Parathyroid adenoma (tissue), 2 donors: Measurements from ENCODE around the gene TRAF3.
"Not testable (repeated sequence)": the region's sequence is repeated elsewhere in the genome, so short reads cannot be mapped to it uniquely, and the experiment has no call there.

Source experiments
- H2AFZ ChIP-seq: fragments of 300-600 bp; sonication (generic); one replicate; pipeline ENCODE4 v1.7.0; 2017; ENCODE audit warnings: antibody characterized with exemption, mild to moderate bottlenecking
- H3K27ac ChIP-seq: fragments of 300-600 bp; sonication (generic); one replicate; pipeline ENCODE4 v1.7.0; 2017
- H3K27me3 ChIP-seq: fragments of 300-600 bp; sonication (generic); one replicate; pipeline ENCODE4 v1.7.0; 2017; ENCODE audit warnings: low read length; ENCODE audit not compliant: control insufficient read depth, insufficient read depth
- H3K36me3 ChIP-seq: fragments of 300-600 bp; sonication (generic); one replicate; pipeline ENCODE4 v1.7.0; 2017; ENCODE audit warnings: low read length; ENCODE audit not compliant: control insufficient read depth, insufficient read depth
- H3K4me1 ChIP-seq: fragments of 300-600 bp; sonication (generic); one replicate; pipeline ENCODE4 v1.7.0; 2017; ENCODE audit warnings: control low read depth
- H3K4me2 ChIP-seq: fragments of 300-600 bp; sonication (generic); one replicate; pipeline ENCODE4 v1.7.0; 2017; ENCODE audit warnings: low read length
- H3K4me3 ChIP-seq: fragments of 300-600 bp; sonication (generic); one replicate; pipeline ENCODE4 v1.7.0; 2017; ENCODE audit warnings: low read depth, low read length
- H3K79me2 ChIP-seq: fragments of 300-600 bp; sonication (generic); one replicate; pipeline ENCODE4 v1.7.0; 2017; ENCODE audit warnings: control low read depth
- H3K9ac ChIP-seq: fragments of 300-600 bp; sonication (generic); one replicate; pipeline ENCODE4 v1.7.0; 2017; ENCODE audit warnings: mild to moderate bottlenecking
- H3K9me3 ChIP-seq: fragments of 300-600 bp; sonication (generic); one replicate; pipeline ENCODE4 v1.7.0; 2017; ENCODE audit warnings: low read length; ENCODE audit not compliant: control insufficient read depth
- CTCF ChIP-seq: fragments of 300-600 bp; sonication (generic); IDR thresholded peaks from one replicate; pipeline ENCODE4 v1.7.0; 2017; ENCODE audit warnings: antibody characterized with exemption, mild to moderate bottlenecking
- donor health status: primary hyperparathyroidism.

Gene TRAF3

GRCh38 chr14:102819176-102819628 lies 42.0 kb downstream of the TRAF3 start:
- Histone ChIP-seq H3K4me2 (no peak overlapping the region), H3K4me3 (no peak overlapping the region), H3K4me1 (peaks cover 7% of the 10 kb centered on the region), H3K27ac (no peak overlapping the region), H3K36me3 (no peaks in the 10 kb centered on the region), H2AFZ (no peak overlapping the region), H3K9me3 (no peaks in the 10 kb centered on the region), H3K79me2 (peaks cover 18% of the 10 kb centered on the region), H3K9ac (no peak overlapping the region), H3K27me3 (no peaks in the 10 kb centered on the region)
- TF ChIP-seq CTCF: no peak

- Histone ChIP-seq H3K4me2 (no peak overlapping the region), H3K4me3 (no peak overlapping the region), H3K4me1 (peaks cover 7% of the 10 kb centered on the region), H3K36me3 (no peaks in the 10 kb centered on the region), H2AFZ (no peak overlapping the region), H3K27me3 (no peaks in the 10 kb centered on the region), H3K9me3 (no peaks in the 10 kb centered on the region), H3K9ac (no peak overlapping the region), H3K79me2 (peaks cover 24% of the 10 kb centered on the region), H3K27ac (no peak overlapping the region)
- no peak for TF ChIP-seq CTCF
Observed at GRCh38 chr14:102819747-102820330, 42.6 kb downstream of the TRAF3 start.

GRCh38 chr14:102821252-102821651 lies 44.0 kb downstream of the TRAF3 start:
- H3K36me3 ChIP-seq: no peaks in the 10 kb centered on the region
- no peak overlapping the region for H3K9ac ChIP-seq
- no peak for TF ChIP-seq CTCF
- H3K79me2 ChIP-seq: peaks cover 37% of the 10 kb centered on the region
- H2AFZ ChIP-seq: no peak overlapping the region
- H3K4me3 ChIP-seq: no peak overlapping the region
- H3K4me2 ChIP-seq: no peak overlapping the region
- no peak overlapping the region for H3K27ac ChIP-seq
- no peaks in the 10 kb centered on the region for H3K9me3 ChIP-seq
- H3K4me1 ChIP-seq: peaks cover 7% of the 10 kb centered on the region
- no peaks in the 10 kb centered on the region for H3K27me3 ChIP-seq

GRCh38 chr14:102822311-102822863 lies 45.1 kb downstream of the TRAF3 start:
- Histone ChIP-seq H3K4me3 (no peak overlapping the region), H3K79me2 (peaks cover 44% of the 10 kb centered on the region), H3K27ac (no peak overlapping the region), H3K4me2 (no peak overlapping the region), H3K9ac (no peak overlapping the region), H3K4me1 (peaks cover 7% of the 10 kb centered on the region), H3K27me3 (no peaks in the 10 kb centered on the region), H3K36me3 (no peaks in the 10 kb centered on the region), H2AFZ (no peak overlapping the region), H3K9me3 (no peaks in the 10 kb centered on the region)
- no peak for TF ChIP-seq CTCF

GRCh38 chr14:102822887-102823286 lies 45.6 kb downstream of the TRAF3 start:
- not testable (repeated sequence) for H3K27me3 ChIP-seq, H3K9me3 ChIP-seq, H3K4me3 ChIP-seq, H3K9ac ChIP-seq, H2AFZ ChIP-seq, H3K36me3 ChIP-seq, H3K27ac ChIP-seq, H3K4me2 ChIP-seq, H3K4me1 ChIP-seq
- H3K79me2 ChIP-seq: peaks cover 44% of the 10 kb centered on the region
